ENCODE results near the gene C3orf62.
"Not testable (repeated sequence)": the region's sequence is repeated elsewhere in the genome, so short reads cannot be mapped to it uniquely, and the experiment has no call there.

C3orf62 gene

GRCh38 chr3:49266410-49267095, 10.5 kb downstream of the C3orf62 start:
- DNase-seq: no peak

DNA sequence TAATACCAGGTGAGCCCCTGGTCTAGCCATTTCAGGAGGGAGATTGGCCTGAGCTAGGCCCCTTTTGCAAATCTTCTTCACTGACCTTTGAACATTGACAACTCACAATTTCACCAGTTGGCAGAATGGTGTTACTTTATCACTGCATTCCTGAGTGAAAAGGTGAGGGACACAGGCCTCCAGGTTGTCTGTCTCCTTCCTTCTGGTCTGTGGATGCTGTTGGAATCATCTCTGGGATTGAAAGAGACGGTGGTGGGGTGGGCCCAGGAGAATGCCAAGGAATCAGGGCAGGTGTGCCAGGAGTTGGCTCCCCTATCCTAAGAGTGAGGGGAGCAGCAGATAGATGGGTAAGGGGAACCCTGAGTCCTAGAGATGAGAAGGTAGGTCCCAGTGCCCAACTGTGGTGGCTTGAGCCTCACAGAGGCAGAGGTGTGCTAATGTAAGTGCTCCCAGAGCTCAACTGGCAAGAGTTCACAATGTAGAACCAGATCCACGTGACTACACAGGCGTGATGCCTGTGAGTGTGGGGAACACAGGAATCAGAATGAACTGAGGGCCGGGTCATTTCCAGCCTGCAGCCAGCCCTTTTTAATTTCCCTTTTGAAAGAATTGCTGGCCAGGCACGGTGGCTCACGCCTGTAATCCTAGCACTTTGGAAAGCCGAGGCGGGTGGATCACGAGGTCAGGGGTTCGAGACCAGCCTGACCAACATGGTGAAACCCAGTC, 11.2 kb downstream of the C3orf62 start:
- DNase-seq: no peak

GRCh38 chr3:49263159-49263889, 13.7 kb downstream of the C3orf62 start:
- no peak for DNase-seq

GRCh38 chr3:49260806-49261324, 16.2 kb downstream of the C3orf62 start:
- no peak for DNase-seq

GRCh38 chr3:49257187-49257586, 19.8 kb downstream of the C3orf62 start:
- DNase-seq: no peak

- no peak for DNase-seq
Observed at GRCh38 chr3:49255718-49256511, 21.1 kb downstream of the C3orf62 start.

DNA sequence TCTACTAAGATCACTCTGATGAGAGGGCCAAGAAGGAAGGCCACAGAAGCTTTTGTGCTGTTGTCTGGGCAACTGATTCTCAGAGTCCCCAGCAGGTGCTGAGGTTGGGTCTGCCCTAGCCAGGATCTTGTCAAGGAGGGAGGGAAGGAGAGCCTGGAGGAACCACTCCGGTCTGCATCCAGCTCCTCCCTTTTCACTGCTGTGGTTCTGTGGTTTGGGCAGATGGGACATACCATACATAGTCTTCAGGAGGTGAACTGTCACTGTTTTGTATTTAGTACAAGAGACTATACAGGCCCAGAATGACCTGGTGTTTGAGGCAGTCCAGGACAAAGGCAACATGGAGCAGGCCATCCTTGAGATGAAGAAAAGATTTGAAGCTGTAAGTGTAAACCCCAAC, 21.9 kb downstream of the C3orf62 start:
- DNase-seq: no peak

- DNase-seq: no peak
Observed at GRCh38 chr3:49253512-49253911, 23.5 kb downstream of the C3orf62 start.

GRCh38 chr3:49248840-49249227, 28.2 kb downstream of the C3orf62 start:
- no peak for DNase-seq

DNA sequence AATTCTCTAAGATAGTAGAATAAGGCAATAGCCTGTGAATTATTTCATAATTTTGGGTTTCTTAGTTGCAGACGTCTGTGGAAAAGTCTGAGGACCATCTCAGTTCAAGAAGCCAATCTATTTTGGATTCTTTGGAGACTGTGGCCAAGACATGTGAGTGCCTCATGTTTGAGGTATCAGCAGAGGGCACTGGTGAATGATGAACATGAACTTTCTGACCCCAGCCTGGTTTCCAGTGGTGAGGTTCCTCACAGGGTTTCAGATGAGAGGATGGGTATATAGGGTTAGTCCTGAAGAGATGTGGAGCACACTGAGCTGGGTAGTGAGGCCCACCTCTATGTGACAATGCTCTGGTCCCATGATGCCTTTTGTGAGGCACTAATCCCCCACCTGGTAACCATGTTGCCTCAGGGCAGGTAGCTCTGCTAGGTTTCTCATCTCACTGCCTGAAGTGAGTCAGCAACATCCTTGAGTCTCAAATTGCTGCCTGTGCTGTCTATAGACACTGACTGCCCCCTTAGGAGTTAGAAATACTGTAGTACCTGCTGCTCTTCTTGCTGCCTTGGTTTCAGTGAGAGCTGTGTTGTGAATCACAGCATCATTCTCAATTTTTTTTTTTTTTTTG, 32.3 kb downstream of the C3orf62 start:
- DNase-seq: no peak

DNA sequence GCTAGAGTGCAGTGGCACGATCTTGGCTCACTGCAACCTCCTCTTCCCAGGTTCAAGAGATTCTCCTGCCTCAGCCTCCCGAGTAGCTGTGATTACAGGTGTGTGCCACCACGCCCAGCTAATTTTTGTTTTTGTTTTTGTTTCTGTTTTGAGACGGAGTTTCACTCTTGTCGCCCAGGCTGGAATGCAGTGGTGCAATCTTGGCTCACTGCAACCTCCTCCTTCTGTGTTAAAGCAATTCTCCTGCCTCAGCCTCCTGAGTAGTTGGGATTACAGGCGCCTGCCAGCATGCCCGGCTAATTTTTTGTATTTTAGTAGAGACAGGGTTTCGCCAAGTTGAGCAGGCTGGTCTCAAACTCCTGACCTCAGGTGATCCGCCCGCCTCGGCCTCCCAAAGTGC, 36.9 kb downstream of the C3orf62 start:
- DNase-seq: not testable (repeated sequence)

DNA sequence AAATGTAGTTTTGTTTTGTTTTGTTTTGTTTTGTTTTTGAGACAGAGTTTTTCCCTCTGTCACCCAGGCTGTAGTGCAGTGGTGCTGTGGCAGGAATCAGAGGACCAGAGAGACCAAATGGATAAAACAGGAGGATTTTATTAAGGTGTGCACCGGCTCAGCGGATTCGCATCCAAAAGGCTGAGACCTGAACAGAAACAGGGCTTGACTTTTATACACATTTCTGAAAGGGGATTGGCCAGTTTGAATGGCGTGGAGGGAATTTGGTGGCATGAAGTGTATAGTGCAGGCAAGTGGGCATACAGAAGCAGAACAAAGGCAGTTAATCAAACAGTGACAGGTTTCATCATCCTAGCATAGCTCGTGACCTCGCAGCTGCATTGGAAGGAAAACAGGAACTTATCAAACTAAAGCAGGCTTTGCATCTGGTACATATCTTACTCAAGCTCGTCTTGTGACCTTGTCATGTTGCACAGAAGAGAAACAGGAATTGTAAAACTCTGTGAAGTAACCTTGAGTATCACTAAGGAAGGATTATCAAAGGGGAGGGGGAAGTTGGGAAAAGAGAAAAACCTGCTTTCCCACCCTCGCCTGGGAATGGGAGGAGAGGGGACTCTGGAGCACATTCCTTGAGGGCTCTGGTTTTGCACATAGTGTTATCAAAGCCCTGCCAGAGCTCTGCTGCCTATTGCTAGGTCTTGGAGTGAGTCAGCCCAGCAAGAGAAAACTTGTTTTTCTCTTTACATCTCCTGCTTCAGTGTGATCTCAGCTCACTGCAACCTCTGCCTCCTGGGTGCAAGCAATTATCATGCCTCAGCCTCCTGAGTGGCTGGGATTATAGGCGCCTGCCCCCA, 38.5 kb downstream of the C3orf62 start:
- DNase-seq: no peak

GRCh38 chr3:49237344-49237743, 39.7 kb downstream of the C3orf62 start:
- DNase-seq: no peak

DNA sequence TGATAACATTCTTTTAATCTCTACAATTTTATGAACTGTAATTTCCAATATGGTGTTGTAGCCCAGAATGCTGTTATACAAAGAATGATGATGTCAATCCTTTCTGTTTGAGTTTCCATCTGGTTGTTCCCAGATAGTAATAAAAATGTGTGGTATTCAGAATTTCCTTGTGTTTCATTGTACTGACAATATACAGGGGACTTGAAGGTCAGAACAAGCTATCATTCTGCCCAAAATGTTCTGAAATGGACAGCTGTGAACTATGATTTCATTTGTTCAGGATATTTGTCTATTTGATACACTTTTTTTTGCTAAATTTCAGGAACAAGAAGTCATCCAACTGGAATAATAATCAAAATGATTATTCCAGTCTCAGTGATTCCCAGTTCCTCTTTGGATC, 40.8 kb downstream of the C3orf62 start:
- DNase-seq: no peak

DNA sequence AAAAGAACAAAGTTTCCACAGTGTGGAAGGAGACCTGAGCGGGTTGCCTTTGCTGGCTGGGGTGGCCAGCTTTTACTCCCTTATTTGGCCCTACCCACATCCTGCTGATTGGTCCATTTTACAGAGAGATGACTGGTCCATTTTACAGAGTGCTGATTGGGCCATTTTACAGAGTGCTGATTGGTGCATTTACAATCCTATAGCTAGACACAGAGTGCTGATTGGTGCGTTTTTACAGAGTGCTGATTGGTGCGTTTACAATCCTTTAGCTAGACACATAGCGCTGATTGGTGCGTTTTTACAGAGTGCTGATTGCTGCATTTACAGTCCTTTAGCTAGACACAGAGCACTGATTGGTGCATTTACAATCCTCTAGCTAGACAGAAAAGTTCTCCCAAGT, 48.2 kb downstream of the C3orf62 start:
- DNase-seq: not testable (repeated sequence)

DNA sequence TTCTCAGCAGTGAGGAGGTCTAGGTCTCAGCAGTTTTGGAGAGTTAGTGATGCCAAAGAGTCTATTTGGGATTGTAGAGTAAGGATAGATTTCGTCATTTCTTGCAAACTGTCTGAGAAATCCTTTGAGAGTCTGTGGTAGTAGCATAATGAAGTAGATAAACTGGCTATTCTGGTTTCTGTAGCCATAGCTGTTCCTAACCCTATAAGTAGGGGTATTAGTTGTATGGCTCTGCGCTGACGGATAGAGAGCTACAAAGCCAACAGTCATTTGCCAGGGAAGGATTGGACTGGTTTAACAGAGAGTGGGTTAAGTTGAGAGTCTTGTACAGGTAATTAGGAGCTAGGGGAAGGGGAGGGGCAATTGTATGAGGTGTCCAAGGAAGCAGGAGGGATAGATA, 55.0 kb downstream of the C3orf62 start:
- no peak for DNase-seq

DNA sequence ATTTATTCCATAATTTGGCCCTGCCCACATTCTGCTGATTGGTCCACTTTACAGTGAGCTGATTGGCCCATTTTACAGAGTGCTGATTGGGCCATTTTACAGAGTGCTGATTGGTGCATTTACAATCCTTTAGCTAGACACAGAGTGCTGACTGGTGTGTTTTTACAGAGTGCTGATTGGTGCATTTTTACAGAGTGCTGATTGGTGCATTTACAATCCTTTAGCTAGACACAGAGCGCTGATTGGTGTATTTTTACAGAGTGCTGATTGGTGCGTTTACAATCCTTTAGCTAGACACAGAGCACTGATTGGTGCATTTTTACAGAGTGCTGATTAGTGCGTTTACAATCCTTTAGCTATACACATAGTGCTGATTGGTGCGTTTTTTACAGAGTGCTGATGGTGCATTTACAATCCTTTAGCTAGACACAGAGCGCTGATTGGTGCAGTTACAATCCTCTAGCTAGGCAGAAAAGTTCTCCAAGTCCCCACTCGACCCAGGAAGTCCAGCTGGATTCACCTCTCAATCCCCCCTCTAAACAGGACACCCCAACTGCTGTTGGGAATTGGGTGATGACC, 56.0 kb downstream of the C3orf62 start:
- DNase-seq: not testable (repeated sequence)

DNA sequence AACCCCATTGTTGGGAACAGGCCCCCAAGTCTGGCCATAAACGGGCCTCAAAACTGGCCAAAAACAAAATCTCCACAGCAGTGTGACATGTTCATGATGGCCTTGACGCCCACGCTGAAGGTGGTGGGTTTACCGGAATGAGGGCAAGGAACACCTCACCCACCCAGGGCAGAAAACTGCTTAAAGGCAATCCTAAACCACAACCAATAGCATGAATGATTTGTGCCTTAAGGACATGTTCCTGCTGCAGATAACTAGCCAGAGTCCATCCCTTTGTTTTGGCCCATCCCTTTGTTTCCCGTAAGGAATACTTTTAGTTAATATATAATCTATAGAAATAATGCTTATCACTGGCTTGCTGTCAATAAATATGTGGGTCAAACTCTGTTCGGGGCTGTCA, 57.9 kb downstream of the C3orf62 start:
- no peak for DNase-seq

All from fibroblast of skin of right quadriceps (primary cell).